D341Med (cell line): ENCODE results near the gene ZDHHC24.

ENCODE experiments used
- DNase-seq: peaks from one replicate; pipeline ENCODE4 v3.0.0; 2012; ENCODE audit warnings: low spot score

The ZDHHC24 gene

DNA sequence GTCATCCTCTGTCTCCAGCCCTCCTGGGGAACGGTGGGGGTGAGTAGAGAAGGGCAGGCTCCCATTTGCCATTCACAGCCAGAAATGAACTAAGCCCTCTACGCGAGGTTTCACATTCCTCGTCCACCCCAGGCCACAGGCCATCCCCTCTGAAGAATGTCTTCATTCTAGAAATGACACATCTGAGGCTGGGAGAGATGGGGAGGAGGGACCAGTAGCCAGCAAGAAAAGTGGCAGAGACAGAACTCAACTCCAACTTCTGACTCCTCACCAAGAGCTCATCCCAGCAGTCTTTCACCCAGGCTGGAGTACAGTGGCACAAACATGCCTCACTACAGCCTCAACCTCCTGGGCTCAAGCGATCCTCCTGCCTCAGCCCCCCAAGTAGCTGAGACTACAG is 19.1 kb upstream of the ZDHHC24 start:
- DNase-seq: no peak

- DNase-seq: no peak
Measured at GRCh38 chr11:66564538-66564937, 18.7 kb upstream of the ZDHHC24 start.

DNA sequence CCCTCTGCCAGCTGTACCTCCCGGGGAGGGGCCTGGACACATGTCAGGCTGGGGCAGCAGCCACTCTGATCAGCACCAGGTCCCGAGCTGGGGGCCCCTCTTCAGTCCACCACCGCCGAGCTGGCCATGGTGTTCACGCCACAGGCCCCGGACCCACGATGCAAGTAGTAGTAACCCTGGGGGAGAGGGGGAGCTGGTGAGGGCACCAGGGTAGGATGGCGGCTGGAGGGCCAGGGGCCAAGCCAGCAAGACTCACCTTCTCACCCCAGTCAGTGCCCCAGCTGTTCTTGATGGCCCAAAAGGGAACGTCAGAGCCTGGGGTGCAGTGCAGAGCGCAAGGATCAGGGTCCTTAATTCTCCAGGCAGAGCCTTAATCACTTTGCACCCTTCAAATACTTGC is 18.0 kb upstream of the ZDHHC24 start:
- DNase-seq: no peak

DNA sequence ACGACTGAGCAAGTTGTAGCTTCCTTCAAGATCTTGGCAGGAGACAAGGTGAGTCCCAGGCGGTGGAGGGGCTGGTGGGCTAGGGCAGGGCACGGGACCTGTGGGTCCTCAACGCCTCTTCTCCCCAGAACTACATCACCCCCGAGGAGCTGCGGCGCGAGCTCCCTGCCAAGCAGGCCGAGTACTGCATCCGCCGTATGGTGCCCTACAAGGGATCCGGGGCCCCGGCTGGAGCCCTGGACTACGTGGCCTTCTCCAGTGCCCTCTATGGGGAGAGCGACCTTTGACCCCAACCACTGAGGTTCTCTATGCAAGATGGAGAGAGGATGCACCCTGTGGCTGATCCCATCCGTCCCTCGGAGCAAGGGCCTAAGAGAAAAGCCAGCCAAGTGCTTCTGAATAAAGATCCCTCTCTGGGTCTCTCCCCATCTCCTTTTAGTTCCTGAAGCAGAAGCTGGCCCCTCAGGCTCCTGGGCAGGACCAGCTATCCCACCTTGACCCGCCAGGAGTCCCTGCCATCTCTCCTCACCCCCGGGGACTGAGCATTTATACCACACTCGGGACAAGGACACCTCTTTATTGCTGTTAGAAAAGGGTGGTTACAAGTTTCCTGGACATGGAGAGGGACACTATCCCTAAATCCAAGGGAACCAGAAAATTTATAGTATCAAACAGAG is 17.2 kb upstream of the ZDHHC24 start:
- no peak for DNase-seq

GRCh38 chr11:66562275-66562674 is 16.4 kb upstream of the ZDHHC24 start:
- DNase-seq: no peak

- DNase-seq: no peak
Measured at GRCh38 chr11:66561975-66562248, 16.1 kb upstream of the ZDHHC24 start.

- no peak for DNase-seq
Measured at GRCh38 chr11:66561178-66561974, 15.5 kb upstream of the ZDHHC24 start.

DNA sequence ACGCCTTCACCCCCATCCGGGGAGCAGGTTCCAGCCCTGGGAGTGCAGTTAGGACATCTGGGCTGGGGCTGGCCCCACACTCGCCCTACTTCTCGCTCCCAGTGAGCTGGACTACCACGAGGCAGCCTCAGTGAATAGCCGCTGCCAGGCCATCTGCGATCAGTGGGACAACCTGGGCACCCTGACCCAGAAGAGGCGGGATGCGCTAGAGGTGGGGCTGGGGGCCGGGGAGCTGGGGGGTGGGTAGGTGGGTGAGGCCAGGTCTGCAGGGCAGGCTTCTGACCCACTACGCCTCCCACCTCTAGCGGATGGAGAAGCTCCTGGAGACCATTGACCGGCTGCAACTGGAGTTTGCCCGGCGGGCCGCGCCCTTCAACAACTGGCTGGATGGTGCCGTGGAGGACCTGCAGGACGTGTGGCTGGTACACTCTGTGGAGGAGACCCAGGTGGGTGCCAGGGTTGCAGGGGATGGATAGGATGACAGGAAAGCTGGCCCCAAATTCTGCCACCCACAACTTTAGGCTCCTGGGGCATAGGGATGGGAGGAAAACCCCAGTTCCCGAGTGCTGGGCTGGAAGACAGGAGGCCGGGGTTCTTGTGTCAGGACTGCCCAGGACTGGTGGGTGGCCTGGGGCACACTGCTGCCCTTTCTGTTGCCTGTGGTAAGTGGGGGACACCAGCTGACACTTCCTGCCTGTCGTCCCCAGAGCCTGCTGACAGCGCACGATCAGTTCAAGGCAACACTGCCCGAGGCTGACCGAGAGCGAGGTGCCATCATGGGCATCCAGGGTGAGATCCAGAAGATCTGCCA is 14.2 kb upstream of the ZDHHC24 start:
- DNase-seq: no peak

DNA sequence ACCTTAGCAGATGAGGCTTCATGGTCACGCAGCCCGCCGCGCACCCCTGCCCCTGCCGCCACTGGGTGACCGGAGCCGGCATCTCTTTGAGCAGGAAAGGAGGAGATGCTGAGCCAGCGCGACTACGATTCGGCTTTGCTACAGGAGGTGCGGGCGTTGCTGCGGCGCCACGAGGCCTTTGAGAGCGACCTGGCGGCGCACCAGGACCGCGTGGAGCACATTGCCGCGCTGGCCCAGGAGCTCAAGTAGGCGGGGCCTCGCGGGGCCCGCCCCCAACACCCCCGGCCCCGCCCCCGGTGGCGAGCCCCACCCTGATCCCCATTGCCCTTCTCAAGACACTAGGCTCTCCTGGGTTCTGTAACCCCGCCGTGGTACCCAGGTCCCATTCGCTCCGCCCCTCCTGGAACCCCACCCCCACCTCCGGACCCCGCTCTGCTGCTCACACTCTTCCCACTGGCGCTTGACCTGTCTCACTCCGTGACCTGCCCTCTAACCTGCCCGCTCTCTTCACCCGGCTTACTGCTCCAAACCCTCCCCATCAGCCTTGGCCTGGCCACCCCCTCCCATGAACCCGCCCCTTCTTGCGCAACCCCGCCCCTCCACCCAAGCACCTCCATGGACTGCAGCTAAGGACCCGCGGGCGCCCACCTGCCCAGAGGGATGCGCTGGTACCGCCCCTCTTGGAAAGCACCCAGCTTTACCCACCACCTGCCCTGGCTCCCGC is 13.5 kb upstream of the ZDHHC24 start:
- DNase-seq: no peak

- DNase-seq: no peak
Measured at GRCh38 chr11:66557733-66558326, 12.0 kb upstream of the ZDHHC24 start.

DNA sequence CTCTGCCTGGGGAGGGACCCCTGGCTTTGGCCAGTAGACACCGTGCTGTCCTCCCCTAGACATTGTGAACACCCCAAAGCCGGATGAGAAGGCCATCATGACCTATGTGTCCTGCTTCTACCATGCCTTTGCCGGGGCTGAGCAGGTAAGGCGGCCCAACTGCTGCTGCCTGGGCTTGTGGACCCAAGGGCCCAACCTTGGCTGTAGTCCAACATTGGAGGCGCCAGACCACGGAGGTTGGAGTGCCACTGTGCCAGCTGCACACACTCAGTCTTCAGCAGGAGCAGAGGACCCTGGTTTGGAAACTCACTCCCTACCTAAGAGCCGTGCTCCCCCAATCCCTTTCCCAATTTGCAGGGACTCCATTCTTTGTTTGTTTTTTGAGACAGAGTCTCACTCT is 10.2 kb upstream of the ZDHHC24 start:
- DNase-seq: no peak

GRCh38 chr11:66555416-66555815 is 9.6 kb upstream of the ZDHHC24 start:
- no peak for DNase-seq

GRCh38 chr11:66554602-66555001 is 8.8 kb upstream of the ZDHHC24 start:
- no peak for DNase-seq

DNA sequence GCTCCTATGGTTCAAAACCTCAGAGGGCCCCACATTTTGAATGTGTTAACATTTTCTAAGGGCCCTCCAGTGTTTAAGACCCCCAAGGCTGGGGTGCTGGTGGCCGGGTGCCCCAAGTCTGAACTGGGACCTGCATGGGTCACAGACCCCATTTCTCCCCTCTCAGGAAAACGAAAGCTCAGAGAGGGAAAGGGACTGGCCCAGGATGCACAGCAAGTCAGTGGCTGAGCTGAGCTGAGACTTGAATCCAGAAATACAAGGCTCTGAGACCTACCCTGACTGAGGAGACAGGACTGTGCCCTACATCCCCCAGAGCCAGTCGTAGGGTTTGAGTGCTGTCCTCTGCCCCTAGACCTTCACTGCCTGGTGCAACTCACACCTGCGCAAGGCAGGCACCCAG is 5.0 kb upstream of the ZDHHC24 start:
- no peak for DNase-seq

- DNase-seq: no peak
Measured at GRCh38 chr11:66549696-66550095, 3.8 kb upstream of the ZDHHC24 start.

DNA sequence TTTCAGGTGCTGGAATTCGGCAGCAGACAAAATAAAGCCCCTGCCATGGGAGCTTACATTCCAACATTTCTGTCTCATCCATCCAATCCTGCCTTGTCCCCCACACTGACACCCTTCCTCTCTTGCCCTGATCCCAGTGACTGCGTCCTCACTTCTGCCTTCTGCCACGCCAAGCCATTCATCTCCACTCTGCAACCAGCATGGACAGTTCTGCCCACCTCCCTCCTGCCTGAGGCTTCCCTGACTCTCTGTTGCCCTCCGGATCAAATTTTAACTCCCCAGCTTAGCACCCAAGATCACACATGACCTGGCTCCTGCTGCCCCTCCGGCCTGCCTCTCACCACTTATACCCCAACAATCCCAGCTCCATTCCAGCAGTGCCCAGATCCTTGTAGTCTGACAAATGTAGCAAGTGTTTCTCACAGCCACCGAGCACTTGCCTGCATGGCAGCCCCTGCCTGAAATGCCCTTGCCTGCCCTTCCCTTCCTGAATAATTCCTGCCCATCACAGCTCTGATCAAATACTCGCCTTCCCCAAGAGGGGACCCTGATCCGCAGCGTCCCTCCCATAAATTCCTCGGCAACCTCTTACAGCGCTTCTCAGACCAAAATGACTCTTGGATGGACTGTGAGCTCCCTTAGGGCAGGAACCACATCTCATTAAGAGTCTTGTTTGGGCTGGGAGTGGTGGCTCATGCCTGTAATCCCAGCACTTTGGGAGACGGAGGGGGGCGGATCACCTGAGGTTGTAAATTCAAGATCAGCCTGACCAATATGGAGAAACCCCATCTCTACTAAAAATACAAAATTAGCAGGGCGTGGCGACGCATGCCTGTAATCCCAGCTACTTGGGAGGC is 3.2 kb upstream of the ZDHHC24 start:
- DNase-seq: no peak

GRCh38 chr11:66548041-66548440 is 2.2 kb upstream of the ZDHHC24 start:
- no peak for DNase-seq

DNA sequence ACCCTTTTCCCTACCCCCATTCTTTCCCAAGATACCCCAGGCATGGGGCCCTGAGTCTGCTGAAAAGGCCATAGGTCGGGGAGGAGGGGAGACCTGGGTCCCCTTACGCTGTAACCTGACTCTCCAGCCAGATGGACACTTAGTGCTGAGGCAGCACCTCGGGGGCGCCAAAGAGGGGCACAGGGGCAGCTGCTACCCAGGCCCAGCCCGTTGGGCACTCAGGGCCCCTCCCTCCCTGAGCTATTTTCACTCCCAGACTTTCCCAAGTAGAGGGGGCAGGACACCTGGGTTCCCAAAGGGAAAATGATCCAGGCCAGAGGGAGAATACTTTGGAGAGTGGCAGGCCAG is 1.8 kb upstream of the ZDHHC24 start:
- DNase-seq: no peak

DNA sequence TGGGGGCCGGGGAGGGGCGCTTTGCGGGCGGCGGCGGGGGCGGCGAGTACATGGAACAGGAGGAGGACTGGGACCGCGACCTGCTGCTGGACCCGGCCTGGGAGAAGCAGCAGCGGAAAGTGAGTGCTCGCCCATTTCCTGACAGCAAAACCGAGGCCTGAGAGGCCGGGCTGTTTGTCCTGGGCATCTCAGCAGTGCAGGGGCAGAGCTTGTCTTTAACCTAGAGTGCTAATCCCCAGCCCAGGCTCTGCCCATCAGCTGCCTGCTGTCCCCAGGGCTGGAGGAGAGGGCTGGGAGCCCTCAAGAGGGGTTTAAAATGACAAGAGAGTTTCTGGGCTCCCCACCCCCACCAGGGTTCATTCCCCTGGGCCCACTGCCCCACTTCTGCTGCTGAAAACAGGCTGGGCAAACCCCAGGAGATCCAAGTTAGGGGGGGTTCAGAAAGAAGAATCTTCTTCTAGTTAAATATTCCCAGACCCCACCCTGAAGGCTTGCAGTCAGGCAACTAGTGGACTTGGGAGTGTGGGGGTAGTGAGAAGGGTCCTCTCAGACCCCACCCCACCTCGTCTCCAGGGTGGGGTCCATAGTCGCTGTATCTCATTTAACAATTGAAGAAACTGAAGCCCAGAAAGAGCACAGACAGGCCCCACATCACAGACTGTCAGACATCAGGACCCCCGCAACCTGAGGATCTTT is 1.3 kb upstream of the ZDHHC24 start:
- no peak for DNase-seq

- DNase-seq: no peak
Measured at GRCh38 chr11:66546368-66546965, 619 bp upstream of the ZDHHC24 start, which contains the start of gene ACTN3. Gene ACTN3 (plus strand): TSS chr11:66546903. CDS start chr11:66546938, 35 bp downstream.
